Measurements from ENCODE around the gene PLS1.
"Not testable (repeated sequence)": the region's sequence is repeated elsewhere in the genome, so short reads cannot be mapped to it uniquely, and the experiment has no call there.

Gene PLS1

DNA sequence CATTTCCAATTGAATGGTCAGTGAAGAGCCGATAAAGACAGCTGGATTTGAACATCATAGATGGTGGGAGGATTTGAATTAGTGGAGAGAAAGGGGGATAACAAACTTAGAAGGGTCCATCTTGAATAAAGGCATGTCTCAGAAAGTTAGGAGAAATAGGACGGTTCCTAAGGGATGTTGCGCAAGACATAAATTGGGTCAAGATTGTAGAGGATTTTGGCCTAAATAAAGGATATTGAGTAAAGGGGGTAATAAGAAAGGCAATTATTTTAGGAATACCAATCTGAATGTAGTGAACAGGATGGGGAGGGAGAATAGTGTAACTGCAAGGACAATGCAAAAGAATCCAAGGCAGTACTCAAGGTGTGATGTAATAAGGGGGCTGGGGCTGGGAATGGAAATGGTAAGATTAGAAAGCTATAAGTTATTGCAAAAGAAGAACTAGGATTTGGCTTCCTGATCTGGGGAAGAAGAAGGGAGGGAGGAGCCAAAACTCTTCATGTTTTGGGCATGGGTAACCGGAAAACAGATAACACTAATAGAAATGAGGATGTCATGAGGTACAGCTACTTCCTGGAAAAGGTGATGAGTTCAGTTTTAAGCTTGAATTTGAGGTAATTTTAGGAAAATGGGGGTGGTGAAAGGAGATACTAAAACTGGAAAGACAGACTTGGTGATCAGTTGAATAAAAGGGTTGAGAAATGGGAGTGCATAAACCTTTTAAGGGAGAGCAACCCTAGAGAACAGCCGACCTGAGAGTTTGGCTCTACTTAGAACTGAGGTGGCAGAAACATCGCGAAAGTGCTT lies 110.3 kb downstream of the PLS1 start:
- DNase-seq: no peak

GRCh38 chr3:142709207-142709606 lies 113.0 kb downstream of the PLS1 start:
- DNase-seq: no peak

DNA sequence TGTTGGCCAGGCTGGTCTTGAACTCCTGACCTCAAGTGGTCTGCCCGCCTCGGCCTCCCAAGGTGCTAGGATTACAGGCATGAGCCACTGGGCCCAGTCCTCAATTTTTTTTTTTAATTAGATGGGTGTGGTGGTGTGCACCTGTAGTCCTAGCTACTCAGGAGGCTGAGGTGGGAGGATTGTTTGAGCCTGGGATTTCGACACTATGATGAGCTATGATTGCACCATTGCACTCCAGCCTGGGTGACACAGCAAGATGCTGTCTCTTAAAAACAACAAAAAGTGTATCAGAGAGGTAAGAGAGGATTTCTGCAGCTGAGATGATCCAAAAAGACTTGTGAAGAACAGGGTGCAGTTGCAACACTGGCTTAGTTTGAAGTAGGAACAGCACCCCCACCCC lies 118.7 kb downstream of the PLS1 start:
- DNase-seq: not testable (repeated sequence)

DNA sequence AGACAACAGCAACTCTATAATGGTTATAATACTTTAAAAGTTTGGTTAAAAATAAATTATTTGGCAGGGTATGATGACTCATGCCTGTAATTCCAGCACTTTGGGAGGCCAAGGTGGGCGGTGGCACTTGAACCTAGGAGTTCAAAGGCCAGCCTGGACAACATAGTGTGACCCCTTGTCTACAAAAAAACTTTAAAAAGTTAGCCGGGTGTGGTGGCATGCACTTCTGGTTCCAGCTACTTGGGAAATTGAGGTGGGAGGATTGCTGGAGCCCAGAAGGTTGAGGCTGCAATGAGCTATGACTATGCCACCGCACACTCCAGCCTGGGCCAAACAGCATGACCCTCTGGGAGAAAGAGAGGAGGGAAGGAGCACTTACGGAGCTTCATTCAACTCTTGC lies 119.9 kb downstream of the PLS1 start:
- no peak for DNase-seq

DNA sequence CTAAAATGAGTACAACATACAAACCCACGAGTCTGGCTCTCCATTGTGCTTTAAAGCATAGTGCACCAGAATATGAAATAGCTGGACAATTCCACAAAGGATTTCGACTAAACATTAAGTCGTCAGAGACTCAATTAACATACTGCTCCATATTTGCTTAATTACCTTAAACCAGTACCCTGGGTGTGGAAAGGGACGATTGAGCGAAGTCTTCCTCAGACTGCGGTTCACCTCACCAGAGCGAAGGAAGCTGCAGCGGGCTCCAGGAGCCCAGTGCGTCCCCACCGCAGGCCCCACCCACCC lies 127.4 kb downstream of the PLS1 start:
- no peak for DNase-seq

GRCh38 chr3:142723968-142724681 lies 127.9 kb downstream of the PLS1 start, which contains the start of gene TRPC1:
TSS of gene TRPC1 (plus strand) at chr3:142724034. CDS start at chr3:142724560, 526 bp downstream.
- peak; percentile 70 for DNase-seq

GRCh38 chr3:142724682-142725356 lies 128.6 kb downstream of the PLS1 start:
- no peak for DNase-seq

DNA sequence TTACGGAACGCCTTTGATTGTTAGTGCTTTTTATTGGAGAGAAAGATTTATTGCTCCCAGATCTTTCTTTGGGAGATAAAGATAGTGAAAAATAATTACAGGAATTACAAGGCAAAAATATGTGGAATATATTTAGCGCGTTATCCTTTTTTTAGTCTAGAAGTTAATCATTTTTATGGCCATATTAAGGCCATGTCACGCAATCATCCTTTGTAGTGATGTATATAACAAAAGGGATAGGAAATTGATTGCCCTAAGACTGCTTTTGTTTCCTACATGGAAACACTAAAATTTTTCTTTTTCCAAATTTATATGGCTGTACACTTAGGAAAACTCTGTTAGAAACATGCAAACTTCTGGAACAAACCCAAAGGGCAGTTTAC lies 129.2 kb downstream of the PLS1 start:
- DNase-seq: no peak

DNA sequence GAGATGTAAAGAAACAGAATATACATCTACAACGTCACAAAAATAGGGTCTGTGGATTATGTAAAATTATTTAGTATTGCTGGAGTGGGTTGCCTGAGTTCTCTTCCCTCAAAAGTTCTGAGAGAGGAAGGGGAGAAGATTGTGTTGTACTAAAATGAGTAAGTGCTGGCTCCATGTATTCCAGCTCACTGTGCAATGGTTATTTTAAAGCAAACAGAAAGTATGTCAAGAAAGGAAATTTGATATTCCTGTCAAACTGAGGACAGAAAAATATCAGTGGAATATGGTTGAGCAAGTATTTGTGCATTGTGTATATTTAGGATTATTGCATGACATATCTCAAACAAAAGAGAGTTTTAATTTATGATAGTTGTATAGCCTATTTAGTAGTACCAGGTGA lies 129.8 kb downstream of the PLS1 start:
- no peak for DNase-seq

DNA sequence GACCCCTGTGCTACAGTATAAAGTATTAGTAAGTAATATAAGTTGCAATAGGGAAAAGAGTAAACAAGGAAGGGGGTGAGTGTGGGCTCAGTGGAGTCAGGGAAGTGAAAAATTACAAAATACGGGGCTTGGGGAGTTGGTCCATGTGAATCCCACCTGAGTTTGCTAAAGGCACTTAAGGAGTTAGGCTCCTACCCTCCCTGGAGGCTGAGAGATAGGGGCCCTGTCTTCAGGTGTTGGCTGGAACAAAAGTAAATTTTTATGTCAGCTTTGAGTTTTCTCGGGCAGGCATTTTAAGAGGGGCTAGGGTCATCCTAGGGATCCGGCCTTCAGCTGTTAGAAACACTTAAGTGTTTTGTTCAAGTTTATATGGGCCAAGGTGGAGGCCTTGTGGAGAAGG lies 135.9 kb downstream of the PLS1 start:
- no peak for DNase-seq

DNA sequence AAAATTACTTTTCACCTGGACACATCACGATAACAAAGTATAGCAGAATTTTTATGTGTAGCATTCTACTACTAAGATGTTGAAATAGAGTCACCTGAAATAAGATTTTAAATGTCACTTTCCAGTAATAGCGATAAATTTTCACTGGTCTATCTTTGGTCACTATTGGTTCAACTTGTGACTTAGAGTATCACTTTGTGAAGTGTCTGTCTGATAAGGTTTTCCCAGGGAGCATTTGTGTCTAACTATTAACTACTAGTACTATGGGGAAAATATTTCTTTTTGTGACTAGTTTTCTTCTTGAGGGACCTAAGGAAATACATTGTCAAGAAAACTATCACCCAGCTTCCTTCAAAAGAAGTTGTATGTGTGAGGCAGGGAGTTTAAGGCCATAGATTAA lies 138.6 kb downstream of the PLS1 start:
- no peak for DNase-seq

DNA sequence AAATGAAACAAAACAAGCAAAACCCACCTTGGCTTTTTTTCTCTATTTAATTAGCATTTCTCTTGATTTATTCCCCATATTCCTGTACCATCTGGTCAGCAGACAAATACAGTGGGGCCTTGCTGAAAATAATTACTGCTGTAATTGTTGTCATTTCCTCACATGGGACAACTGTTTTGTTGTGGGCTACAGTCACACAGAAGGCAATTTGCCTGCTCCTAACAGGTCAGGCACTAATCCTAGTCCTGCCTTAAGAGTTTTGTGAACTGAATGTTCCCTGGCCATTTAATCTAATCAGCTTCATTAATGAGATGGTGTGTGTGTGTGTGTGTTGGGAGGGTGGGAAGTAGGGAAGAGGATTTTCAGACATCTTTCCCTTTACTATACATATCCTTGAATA lies 139.3 kb downstream of the PLS1 start:
- DNase-seq: no peak

GRCh38 chr3:142738396-142738795 lies 142.2 kb downstream of the PLS1 start:
- DNase-seq: no peak

GRCh38 chr3:142746646-142747045 lies 150.5 kb downstream of the PLS1 start:
- DNase-seq: no peak

DNA sequence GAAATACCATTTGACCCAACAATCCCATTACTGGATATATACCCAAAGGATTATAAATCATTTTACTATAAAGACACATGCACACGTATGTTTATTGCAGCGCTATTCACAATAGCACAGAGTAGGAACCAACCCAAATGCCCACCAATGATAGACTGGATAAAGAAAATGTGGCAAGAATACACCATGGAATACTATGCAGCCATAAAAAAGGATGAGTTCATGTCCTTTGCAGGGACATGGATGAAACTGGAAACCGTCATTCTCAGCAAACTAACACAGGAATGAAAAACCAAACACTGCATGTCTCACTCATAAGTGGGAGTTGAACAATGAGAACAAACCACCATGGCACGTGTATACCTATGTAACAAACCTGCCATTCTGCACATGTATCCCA lies 154.3 kb downstream of the PLS1 start:
- not testable (repeated sequence) for DNase-seq

GRCh38 chr3:142752605-142753004 lies 156.4 kb downstream of the PLS1 start:
- DNase-seq: not testable (repeated sequence)

GRCh38 chr3:142754494-142754893 lies 158.3 kb downstream of the PLS1 start:
- DNase-seq: no peak
